DMS53 treated with DMSO at 0.1 percent for 48 hours (cell line): ENCODE data around the gene AFMID.
A peak's percentile ranks its signal among the peaks of the same experiment; 100 is the strongest.
"Not testable (repeated sequence)": the region's sequence is repeated elsewhere in the genome, so short reads cannot be mapped to it uniquely, and the experiment has no call there.

Source experiments
- DNase-seq: peaks from one replicate; lab custom pipeline; 2025; ENCODE audit not compliant: unreplicated experiment; lab: John Stamatoyannopoulos, UW

Gene AFMID

DNA sequence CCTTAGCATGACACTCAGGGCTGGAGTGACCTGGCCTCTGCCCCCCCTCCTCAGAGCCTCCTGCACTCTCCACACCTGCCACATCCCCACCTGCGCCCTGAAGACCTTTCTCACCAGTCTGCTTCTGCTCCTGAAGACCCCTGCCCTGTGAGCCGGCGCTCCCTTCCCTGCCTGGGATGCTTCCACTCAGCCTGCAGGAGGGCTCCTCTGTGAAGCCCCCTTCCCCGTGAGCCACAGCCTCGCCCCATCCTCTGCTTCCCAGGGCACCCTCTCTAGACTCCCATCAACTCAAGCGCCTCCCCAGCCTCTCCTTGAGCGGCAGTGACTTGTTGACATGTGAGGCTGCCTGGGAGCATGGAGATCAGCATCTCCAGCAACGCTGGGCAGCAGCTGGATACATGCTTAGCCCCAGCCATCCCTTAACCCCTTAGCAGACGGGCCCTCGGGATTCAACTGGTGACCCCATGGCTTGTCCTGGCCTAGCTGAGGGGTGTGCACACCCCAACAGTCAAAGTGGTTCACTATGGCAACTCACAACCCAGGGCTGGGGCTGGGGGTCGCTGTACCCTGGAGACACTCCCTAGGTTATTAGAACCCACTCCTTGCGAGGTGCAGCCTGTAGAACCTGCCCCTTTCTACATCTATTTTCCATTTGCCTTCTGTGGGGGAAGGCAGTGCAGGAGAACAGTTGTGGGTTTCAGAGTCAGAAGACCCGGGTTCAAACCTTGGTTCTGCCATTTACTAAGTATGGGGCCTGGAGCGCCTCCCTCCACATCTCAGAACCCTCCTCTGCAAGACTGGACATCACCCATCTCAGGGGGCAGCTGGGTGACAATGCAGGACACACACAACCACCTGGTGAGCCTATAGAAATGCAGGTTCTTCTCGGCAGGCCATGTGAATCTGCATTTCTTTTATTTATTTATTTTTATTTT is 65.8 kb downstream of the AFMID start:
- DNase-seq, result no peak

DNA sequence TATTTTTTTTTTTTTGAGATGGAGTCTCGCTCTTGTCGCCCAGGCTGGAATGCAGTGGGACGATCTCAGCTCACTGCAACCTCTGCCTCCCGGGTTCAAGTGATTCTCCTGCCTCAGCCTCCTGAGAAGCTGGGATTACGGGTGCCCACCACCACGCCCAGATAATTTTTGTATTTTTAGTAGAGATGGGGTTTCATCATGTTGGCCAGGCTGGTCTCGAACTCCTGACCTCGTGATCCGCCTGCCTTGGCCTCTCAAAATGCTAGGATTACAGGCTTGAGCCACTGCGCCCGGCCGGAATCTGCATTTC is 66.4 kb downstream of the AFMID start:
- not testable (repeated sequence) for DNase-seq

DNA sequence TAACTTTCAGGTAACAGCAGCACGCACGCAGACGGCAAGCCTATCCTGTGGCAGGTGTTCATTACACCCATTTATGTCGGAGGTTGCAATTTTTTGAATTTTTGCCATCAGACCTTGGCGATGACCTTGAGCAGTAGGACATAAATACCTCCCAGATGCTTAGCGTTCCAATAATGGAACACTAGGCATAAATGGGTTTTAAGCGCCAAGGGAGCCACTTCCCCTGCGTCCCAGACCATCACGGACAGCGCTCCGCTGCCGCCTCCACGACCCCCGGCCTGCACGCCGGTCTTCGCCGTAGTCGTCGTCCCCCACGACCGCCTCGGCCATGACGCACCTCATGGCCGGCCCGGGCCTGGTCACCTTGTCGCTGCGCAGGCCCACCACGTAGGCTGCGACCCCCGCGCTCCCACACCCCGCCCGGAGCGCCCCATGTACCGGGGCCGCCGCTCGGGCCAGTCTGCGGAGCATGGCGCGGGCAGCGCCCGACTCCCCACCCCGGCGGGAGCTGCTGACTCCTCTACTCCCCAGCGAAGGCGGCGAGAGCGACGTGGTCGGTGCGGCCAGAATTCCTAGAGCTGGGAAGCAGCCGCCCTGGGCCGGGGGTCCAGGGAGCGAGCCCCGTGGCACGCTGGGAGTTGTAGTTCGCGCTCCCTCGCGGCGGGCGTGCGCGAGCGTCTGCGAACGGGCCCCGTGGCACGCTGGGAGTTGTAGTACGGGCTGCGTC is 66.9 kb downstream of the AFMID start:
- peak; percentile 66 for DNase-seq

DNA sequence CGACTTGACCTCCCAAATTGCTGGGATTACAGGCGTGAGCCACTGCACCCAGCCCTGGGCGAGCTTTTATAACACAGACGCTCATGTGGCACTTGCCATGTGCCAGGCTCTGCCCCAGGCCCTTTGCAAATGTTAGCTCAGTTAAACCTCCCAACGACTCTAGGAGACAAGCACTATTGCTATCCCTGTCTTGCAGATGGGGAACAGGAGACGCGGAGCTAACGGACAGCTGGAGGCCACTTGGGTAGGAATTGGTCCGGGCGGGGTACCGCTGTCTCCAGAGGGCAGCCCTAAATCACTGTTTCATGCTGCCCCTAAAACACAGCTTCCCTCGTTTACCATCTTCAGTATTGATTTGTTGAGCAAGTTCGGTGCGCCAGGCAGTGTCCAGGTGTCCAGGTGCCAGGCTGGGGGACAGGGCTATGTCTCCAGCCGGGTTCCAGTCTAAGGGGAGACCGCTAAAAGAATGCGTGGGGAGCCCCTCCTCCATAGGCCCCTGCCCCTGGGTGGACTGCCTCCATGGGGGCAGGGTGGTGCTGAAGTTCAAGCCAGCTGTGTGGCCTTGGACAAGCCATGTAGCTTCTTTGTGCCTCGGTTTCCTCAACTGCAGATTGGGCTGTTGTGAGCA is 68.0 kb downstream of the AFMID start:
- no peak for DNase-seq

DNA sequence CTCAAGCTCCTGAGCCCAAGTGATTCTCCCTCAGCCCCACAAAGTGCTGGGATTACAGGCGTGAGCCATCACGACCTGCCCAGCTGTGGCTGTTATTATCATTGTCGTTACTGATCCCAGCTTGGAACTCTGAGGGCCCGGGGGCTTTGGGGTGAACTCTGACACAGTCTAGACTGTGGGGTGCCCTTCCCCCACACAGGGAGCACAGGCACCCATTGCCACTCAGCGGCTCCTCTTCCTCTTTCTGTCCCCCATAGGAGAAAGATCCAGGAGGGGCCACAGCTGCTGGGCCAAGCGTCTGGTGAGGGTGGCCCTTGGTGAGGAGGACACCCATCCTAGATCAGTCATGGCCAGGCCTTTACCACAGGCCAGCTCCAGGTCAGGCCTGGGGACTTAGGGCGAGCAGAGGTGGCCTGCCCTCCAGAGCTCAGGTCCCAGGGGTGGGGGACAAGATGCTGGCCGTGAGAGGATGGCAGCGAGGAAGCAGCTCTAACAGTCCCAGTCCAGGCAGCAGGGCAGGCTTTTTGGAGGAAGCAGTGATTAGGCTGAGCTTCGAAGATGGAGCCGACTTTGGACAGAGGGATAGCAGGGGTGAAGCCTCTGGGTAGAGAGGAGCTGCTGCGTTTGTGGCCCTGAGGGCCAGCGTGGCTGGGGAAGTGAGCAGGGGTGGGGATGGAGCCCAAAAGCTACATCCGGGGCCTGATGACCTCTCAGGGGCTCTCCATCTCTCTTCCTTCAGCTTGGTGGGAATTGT is 69.0 kb downstream of the AFMID start:
- no peak for DNase-seq

DNA sequence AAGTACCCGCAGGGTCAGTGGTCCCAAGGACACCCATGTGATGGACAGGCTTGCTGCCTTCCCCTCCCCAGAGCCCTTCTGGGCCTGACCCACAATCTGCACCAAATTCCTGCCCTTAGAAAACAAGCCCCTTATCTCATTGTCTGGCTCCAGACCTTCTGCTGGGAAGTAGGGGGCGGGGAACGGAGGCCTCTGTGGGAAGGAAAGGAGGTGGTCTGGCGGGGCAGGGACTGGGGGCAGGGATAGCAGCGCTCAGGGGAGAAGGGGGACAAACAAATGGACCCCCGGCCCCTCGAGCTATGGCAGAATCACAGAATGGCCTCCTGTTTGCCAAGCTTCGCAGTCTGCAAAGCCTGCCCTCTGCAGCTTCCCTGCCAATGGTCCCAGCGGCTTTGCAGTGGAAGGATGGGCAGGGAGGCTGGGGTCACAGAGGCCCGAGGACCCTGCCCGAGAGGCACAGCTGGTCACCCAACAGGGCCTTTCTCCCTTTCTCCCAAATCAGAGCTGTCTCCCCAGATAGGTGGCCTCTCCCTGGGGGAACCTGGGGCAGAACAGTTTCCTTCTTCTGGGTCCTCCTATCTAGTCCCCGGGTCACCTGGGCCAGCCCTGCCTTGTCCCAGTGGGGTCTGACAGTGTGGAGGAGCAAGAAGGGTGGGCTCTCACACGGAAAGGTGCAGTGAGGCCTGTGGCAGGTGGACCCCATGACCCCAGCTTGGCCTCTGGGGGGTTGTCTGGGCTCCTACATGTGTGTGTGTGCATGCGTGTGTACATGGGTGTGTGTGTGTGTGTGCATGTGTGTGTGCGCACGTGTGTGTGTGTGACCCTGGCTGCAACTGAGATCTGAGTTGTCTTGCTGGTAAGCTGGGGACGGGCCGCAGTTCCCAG is 69.8 kb downstream of the AFMID start:
- DNase-seq, result no peak
